GM21447 (cell line): ENCODE results near the gene SLC7A9.
"Not testable (repeated sequence)": the region's sequence is repeated elsewhere in the genome, so short reads cannot be mapped to it uniquely, and the experiment has no call there.

Experiments
- ATAC-seq: cut with Tn5 transposase; IDR thresholded peaks from one replicate; pipeline ENCODE4 v1.9.1; 2021; ENCODE audit not compliant: unreplicated experiment

Gene SLC7A9

DNA sequence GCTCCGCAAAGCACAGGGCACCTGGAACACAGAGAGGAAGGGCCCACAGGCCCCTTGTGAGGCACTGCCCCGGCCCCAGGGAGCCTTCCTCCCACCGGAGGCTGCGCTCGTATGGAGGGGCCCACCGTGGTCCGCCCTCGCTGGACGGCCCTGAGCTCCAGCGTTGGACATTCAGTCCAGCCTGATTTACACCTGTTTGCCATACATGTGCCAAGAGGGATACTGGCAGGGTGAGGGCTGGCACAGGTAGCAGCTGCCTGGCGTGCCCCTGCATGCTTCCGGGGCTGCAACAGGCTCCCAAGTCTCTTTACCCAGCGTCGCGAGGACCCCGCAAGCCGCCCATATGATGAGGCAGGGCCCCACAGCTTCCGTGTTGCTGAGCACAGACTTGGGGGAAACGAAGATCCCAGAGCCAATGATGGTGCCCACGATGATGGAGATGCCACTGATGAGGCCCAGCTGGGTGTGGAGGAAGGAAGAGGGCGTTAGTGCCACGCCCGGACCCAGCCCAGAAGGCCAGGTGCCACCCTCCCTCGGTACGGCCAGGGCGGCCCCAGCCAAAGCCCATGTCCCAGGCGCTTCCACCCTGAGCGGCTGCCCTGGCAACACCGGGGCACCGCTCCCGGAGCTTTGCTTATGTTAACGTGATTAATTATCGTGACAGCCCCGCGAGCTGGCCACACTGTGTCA is 5.1 kb downstream of the SLC7A9 start:
- ATAC-seq: no peak

GRCh38 chr19:32863841-32864240 is 5.7 kb downstream of the SLC7A9 start:
- ATAC-seq: no peak

GRCh38 chr19:32863301-32863700 is 6.3 kb downstream of the SLC7A9 start:
- no peak for ATAC-seq

GRCh38 chr19:32862741-32863140 is 6.8 kb downstream of the SLC7A9 start:
- ATAC-seq: no peak

DNA sequence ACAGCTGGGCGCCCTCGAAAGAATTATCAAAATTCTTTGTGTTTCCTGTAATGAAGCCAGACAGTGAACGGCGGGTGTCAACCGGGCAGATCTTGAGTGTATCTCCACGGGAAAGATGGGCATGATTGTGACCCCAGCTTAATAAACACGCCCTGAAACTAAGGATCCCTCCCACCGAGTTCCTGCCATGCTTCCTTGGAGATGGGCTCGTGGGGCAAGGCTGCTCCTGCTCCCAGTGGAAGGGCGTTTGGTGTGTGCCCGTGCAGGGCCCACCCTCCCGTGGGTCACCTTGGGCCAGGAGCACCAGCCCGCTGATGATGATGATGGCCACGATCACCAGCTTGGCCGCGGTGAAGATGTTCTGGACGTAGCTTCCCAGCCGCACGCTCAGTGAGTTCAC is 7.4 kb downstream of the SLC7A9 start:
- no peak for ATAC-seq

GRCh38 chr19:32861596-32861995 is 8.0 kb downstream of the SLC7A9 start:
- no peak for ATAC-seq

DNA sequence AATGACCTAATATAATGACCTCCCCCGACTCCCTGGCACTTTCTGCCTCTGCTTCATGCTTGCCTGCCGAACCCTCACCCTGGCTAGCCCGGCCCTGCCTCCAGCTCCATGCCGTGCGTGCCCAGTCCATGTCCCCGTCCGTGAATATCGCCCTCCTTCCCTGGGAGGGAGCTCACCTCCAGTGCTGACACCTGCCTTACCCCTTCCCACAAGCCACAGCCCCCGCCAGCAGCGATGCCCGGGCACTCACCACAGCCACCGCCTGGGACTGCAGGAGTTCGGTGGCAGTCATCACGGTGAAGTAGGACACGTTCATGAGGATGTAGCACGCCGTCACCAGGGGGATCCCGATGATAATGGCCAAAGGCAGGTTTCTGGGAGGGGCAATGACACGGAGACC is 10.0 kb downstream of the SLC7A9 start:
- ATAC-seq: no peak

DNA sequence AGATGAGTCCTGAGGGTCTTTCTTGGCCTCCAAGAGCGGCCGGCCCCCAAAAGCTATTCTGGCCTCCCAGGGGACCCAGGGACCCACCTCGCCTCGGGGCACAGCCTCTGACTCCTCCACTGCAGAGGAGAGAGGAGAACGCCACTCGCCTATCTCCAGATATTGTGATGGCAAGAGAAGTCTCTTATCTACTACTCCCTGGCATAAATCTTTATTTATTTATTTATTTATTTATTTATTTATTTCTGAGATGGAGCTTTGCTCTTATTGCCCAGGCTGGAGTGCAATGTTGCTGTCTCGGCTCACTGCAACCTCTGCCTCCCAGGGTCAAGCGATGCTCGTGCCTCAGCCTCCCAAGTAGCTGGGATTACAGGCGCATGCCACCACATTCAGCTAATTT is 11.0 kb downstream of the SLC7A9 start:
- no peak for ATAC-seq

DNA sequence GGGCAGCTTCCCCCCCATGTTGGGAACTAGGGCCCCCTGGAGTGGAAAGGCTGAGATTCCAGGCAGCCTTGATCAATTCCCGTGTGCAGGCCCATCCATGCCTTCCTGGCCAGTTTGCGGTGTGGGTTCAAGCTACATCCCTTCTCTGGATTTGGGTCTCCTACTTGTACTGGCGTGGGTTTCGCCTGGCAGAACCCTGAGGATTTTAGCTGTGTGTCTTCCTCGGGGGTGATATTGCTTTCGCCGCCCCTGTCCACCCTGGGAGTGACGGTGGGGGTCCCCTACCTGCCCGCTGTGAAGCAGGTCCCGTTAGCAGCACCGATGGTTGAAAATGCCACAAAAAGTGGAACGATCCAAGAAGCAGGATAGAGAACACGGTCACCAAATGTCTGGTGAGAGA is 11.4 kb downstream of the SLC7A9 start:
- ATAC-seq: no peak

DNA sequence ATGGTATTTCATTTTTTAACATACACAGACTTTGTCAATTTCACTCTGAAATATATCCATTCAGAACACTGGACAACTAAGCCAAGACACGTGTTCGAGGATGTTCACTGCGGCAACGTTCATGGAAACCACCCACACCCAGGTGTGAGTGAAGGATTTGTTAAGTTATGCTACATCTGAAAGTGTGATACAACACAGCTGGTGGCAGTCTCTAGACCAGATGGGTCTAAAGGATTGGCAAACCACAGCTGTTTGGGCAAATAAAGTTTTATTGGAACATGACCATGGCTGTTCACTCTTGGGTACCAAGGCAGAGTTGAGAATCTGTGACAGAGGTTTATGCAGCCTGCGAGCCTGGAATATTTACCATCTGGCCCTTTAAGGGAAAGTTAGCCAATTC is 12.0 kb downstream of the SLC7A9 start:
- ATAC-seq: no peak

DNA sequence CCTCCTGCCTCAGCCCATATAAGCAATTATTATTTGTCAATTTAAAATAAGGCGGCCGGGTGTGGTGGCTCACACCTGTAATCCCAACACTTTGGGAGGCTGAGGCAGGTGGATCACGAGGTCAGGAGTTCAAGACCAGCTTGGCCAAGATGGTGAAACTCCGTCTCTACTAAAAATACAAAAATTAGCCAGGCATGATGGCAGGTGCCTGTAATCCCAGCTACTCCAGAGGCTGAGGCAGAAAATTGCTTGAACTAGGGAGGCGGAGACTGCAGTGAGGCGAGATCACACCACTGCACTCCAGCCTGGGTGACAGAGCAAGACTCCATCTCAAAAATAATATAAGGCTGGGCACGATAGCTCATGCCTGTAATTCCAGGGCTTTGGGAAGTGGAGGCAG is 12.7 kb downstream of the SLC7A9 start:
- ATAC-seq: not testable (repeated sequence)

DNA sequence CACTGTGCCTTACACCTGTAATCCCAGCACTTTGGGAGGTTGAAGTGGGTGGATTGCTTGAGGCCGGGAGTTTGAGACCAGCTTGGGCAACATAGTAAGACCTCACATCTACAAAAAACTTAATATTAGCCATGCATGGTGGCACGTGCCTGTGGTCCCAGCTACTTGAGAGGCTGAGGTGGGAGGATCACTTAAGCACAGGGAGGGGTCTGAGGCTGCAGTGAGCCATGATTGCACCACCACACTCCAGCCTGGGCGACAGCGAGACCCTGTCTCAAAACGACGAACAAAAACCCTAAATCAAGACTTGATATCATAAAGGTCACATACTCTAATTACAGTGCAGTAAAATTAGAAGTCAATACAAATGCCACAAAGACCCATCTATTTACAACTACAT is 17.4 kb downstream of the SLC7A9 start:
- no peak for ATAC-seq

DNA sequence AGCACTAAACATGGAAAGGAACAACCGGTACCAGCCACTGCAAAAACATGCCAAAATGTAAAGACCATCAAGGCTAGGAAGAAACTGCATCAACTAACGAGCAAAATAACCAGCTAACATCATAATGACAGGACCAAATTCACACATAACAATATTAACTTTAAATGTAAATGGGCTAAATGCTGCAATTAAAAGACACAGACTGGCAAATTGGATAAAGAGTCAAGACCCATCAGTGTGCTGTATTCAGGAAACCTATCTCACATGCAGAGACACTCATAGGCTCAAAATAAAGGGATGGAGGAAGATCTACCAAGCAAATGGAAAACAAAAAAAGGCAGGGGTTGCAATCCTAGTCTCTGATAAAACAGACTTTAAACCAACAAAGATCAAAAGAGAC is 21.5 kb downstream of the SLC7A9 start:
- ATAC-seq: not testable (repeated sequence)

- ATAC-seq: no peak
These were observed 25.8 kb downstream of the SLC7A9 start for GRCh38 chr19:32843716-32844245.

- no peak for ATAC-seq
These were observed 27.5 kb downstream of the SLC7A9 start for GRCh38 chr19:32842061-32842460.

DNA sequence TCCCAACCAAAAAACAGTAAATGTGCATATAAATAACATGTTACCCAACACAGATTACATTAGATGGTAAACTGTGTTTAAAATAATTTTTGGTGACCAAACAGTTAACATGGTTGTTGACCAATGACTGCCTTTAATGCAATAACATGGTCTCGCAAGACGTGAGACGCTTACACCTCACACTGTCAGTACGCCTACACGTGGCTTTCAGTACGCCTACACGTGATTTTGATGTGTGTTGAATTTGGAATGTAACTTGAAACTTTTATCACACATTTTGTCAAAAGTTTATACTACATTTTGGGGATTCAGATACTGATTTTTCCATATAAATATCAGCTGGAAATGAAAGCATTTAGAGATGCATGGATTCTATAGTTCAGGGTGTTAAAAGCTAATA is 32.0 kb downstream of the SLC7A9 start:
- no peak for ATAC-seq

- ATAC-seq: not testable (repeated sequence)
These were observed 36.2 kb downstream of the SLC7A9 start for GRCh38 chr19:32833388-32833787.

DNA sequence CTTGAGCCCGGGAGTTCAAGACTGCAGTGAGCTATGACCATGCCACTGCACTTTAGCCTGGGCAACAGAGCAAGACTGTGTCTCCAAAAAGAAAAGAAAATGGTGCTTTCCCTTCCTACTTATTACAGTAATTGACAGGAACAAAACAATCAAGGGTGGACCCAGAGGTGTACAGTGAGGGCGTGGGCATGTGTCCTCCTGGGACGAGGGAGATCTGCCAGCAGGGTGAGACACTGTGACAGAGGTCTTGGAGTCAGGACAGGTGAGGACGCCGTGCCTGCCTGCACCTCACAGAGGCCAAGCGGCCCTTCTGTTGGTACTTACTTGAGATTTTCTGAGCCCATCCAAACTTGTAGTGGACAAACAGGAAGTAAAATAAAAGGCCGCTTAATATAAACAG is 36.7 kb downstream of the SLC7A9 start:
- ATAC-seq: not testable (repeated sequence)

DNA sequence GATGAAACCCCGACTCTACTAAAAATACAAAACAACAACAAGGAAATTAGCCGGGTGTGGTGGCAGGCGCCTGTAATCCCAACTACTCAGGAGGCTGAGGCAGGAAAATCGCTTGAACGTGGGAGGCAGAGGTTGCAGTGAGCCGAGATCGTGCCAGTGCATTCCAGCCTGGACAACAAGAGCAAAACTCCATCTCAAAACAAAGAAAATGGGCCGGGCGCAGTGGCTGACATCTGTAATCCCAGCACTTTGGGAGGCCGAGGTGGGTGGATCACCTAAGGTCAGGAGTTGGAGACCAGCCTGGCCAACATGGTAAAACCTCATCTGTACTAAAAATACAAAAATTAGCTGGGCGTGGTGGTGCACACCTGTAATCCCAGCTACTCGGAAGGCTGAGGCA is 37.5 kb downstream of the SLC7A9 start:
- ATAC-seq: not testable (repeated sequence)

DNA sequence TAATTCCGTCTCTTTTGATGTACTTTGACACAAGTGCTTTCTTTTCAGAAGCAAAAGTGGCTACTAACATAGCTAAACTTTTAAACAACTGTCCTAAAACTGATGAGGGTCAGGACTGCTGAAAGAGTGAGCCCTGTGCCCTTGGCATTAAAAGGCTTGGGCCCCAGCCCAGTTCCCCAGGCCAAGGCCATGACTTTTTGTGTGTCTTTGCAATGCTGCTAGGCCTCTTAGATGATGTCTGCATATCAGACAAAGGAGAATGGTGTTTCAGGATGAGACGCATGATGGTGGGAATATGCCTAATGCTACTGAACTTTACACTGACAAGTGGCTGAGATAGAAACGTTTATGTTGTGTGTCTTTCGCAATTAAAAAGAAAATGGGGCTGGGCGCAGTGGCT is 38.0 kb downstream of the SLC7A9 start:
- ATAC-seq: no peak

GRCh38 chr19:32830231-32831014 is 39.1 kb downstream of the SLC7A9 start:
- no peak for ATAC-seq

GRCh38 chr19:32829345-32829896 is 40.1 kb downstream of the SLC7A9 start:
- ATAC-seq: no peak
